ENCODE data around the gene AREL1.

AREL1 gene

GRCh38 chr14:74628418-74628817, 84.5 kb downstream of the AREL1 start:
- Mint-ChIP-seq H3K36me3 (no peaks in the 10 kb centered on the region), H3K4me3 (no peak overlapping the region), H3K27me3 (peaks cover 11% of the 10 kb centered on the region), H3K27ac (no peak overlapping the region), H3K9me3 (no peaks in the 10 kb centered on the region), H3K4me1 (peaks cover 3% of the 10 kb centered on the region)
- ATAC-seq (ENCODE audit: low read depth) (no peak), DNase-seq (ENCODE audit: low spot score in 2 of 2) (no peak)

DNA sequence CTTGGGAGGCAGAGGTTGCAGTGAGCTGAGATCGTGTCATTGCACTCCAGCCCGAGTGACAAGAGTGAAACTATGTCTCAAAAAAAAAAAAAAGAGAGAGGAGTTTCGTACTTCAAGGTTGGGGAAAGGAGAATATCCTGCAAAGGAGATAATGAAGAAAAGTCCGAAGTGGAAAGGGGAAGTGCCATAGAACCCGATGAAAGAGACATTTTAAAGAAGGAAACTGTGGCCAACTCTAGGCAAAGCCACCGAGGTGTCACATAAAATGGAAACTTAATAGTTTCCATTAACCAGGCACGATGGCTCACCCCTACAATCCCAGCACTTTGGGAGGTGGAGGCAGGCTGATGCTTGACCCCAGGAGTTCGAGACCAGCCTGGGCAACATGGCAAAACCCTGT, 85.8 kb downstream of the AREL1 start:
- no peaks in the 10 kb centered on the region for H3K9me3 Mint-ChIP-seq
- no peak overlapping the region for H3K4me3 Mint-ChIP-seq
- ATAC-seq (ENCODE audit: low read depth) = peak; percentile 51
- no peak overlapping the region for H3K27ac Mint-ChIP-seq
- H3K27me3 Mint-ChIP-seq = peaks cover 8% of the 10 kb centered on the region
- H3K36me3 Mint-ChIP-seq = no peaks in the 10 kb centered on the region
- no peak for DNase-seq (ENCODE audit: low spot score in 2 of 2)
- peaks cover 3% of the 10 kb centered on the region for H3K4me1 Mint-ChIP-seq

DNA sequence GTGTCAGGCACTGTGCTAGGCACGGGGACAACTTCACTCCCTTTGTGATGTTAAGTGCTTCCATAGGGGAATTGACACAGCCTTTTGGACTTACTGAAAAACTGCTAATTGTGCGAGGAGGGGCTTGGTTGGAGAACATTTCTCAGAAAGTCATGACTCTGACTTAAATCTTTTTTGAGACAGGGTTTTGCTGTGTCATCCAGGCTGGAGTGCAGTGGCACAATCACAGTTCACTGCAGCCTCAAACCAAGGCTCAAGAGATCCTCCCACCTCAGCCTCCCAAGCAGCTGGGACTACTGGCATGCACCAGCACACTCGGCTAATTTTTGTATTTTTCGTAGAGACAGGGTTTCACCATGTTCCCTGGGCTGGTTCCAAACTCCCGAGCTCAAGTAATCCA, 90.6 kb downstream of the AREL1 start:
- Mint-ChIP-seq H3K4me3 (no peak overlapping the region), H3K36me3 (no peaks in the 10 kb centered on the region), H3K27me3 (peaks cover 9% of the 10 kb centered on the region), H3K27ac (no peak overlapping the region), H3K9me3 (no peaks in the 10 kb centered on the region), H3K4me1 (peaks cover 23% of the 10 kb centered on the region)
- ATAC-seq (ENCODE audit: low read depth) = no peak
- DNase-seq (ENCODE audit: low spot score in 2 of 2) = no peak

GRCh38 chr14:74621556-74621955, 91.3 kb downstream of the AREL1 start:
- Mint-ChIP-seq H3K4me1 (peaks cover 20% of the 10 kb centered on the region), H3K4me3 (no peak overlapping the region), H3K27ac (no peak overlapping the region), H3K36me3 (no peaks in the 10 kb centered on the region), H3K27me3 (peaks cover 9% of the 10 kb centered on the region), H3K9me3 (no peaks in the 10 kb centered on the region)
- ATAC-seq (ENCODE audit: low read depth) = no peak
- DNase-seq (ENCODE audit: low spot score in 2 of 2) = no peak

- DNase-seq (ENCODE audit: low spot score in 2 of 2) = no peak
- peaks cover 10% of the 10 kb centered on the region for H3K27me3 Mint-ChIP-seq
- no peaks in the 10 kb centered on the region for H3K9me3 Mint-ChIP-seq
- H3K27ac Mint-ChIP-seq = no peak overlapping the region
- no peak overlapping the region for H3K4me3 Mint-ChIP-seq
- H3K4me1 Mint-ChIP-seq = peaks cover 21% of the 10 kb centered on the region
- no peak for ATAC-seq (ENCODE audit: low read depth)
- no peaks in the 10 kb centered on the region for H3K36me3 Mint-ChIP-seq
Measured at GRCh38 chr14:74620923-74621322, 92.0 kb downstream of the AREL1 start.

GRCh38 chr14:74620497-74620921, 92.4 kb downstream of the AREL1 start:
- Mint-ChIP-seq H3K9me3 (no peaks in the 10 kb centered on the region), H3K4me1 (peaks cover 25% of the 10 kb centered on the region), H3K36me3 (no peaks in the 10 kb centered on the region), H3K27ac (no peak overlapping the region), H3K4me3 (no peak overlapping the region), H3K27me3 (peaks cover 12% of the 10 kb centered on the region)
- DNase-seq (ENCODE audit: low spot score in 2 of 2) (no peak), ATAC-seq (ENCODE audit: low read depth) (no peak)

DNA sequence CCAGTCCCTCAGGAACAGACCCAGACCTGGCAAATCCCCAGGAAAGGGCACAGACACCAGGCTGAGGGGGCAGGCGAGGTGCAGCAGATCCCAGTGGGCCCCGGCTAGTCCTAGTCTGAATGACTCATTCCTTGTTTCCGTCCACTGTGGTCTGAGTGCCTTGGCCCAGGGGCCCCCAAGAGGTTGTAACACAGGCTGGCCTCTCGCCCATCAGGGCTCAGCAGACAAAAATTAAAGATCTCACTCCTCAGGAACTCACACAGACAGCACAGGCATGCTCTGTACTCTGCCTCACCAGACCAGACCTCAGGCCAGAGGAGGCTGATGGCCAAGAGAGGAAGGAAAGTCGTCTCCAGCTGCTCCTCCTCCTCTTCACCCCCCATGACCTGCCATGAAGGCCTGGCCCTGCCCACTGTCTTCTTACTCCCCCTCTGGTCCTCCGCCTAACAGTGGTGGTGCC, 93.2 kb downstream of the AREL1 start:
- no peaks in the 10 kb centered on the region for H3K36me3 Mint-ChIP-seq
- ATAC-seq (ENCODE audit: low read depth) (no peak), DNase-seq (ENCODE audit: low spot score in 2 of 2) (no peak)
- peaks cover 12% of the 10 kb centered on the region for H3K27me3 Mint-ChIP-seq
- no peaks in the 10 kb centered on the region for H3K9me3 Mint-ChIP-seq
- H3K4me3 Mint-ChIP-seq = peak overlapping the region; percentile 16
- H3K27ac Mint-ChIP-seq = no peak overlapping the region
- H3K4me1 Mint-ChIP-seq = peaks cover 33% of the 10 kb centered on the region

- Mint-ChIP-seq H3K27me3 (peaks cover 21% of the 10 kb centered on the region), H3K27ac (peak overlapping the region; percentile 84), H3K4me1 (peaks cover 44% of the 10 kb centered on the region), H3K36me3 (no peaks in the 10 kb centered on the region), H3K4me3 (peak overlapping the region; percentile 65), H3K9me3 (no peaks in the 10 kb centered on the region)
- ATAC-seq (ENCODE audit: low read depth) (peak; percentile 83), DNase-seq (ENCODE audit: low spot score in 2 of 2) (peak in 1 of 2 donors; percentile 38)
Measured at GRCh38 chr14:74618078-74618952, 94.6 kb downstream of the AREL1 start.

DNA sequence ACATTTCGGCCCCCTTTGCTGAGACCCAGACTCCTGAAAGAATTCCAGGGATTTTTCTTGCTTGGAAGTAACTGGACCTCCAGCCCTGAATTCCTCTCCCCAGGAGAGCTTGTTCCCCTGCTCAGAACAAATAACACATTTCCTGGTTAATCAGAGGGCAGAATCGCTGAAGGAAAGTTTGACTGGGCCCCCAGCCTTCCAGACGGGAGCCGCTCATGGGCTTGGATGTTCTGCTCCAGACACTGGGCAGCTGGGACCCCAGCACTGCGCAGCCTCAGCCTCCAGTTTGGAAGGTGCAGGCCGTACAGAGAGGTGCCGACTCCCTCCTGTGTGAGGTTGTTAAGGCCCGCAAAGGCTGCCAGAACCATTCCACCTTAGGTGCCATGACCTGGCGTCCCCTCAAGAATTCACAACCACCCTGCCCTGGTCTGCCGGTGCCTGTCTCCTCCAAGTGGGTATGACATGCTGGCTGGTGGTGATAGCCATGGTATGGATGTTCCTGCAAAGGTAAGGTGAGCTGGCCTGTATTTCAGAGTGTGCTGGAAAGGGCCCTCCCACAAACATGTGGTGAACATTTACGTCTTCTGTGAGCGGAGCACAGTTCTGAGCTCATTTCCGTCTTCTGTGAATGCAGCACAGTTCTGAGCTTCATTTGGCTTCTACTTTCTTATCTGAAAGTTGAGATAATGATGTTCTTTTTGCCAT, 95.7 kb downstream of the AREL1 start:
- Mint-ChIP-seq H3K4me1 (peaks cover 44% of the 10 kb centered on the region), H3K36me3 (no peaks in the 10 kb centered on the region), H3K9me3 (no peaks in the 10 kb centered on the region), H3K4me3 (no peak overlapping the region), H3K27ac (no peak overlapping the region), H3K27me3 (peaks cover 19% of the 10 kb centered on the region)
- no peak for ATAC-seq (ENCODE audit: low read depth)
- no peak for DNase-seq (ENCODE audit: low spot score in 2 of 2)

GRCh38 chr14:74616507-74616906, 96.4 kb downstream of the AREL1 start:
- Mint-ChIP-seq H3K4me3 (no peak overlapping the region), H3K27ac (no peak overlapping the region), H3K27me3 (peaks cover 19% of the 10 kb centered on the region), H3K36me3 (no peaks in the 10 kb centered on the region), H3K4me1 (peaks cover 44% of the 10 kb centered on the region), H3K9me3 (no peaks in the 10 kb centered on the region)
- DNase-seq (ENCODE audit: low spot score in 2 of 2) (no peak), ATAC-seq (ENCODE audit: low read depth) (no peak)

DNA sequence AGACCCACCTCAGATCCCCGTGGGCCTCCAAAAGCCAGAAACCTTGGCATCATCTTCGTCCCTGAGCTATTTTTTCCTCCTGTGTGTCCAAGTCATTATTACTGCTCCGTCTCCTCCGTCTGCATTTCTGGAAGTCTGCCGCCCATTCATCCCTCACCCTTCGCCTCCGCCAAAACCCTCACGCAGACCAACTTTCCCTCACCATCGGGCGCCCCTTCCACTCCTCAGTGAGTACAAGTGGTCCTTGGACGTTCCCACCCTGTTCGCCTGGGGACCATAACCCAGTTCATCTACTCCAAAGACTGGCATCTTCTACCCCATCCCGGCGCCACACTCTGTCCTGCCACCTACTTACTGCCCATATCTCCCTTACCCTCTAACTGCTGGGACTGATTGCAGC, 97.1 kb downstream of the AREL1 start:
- H3K27ac Mint-ChIP-seq = no peak overlapping the region
- peaks cover 18% of the 10 kb centered on the region for H3K27me3 Mint-ChIP-seq
- DNase-seq (ENCODE audit: low spot score in 2 of 2) = no peak
- no peaks in the 10 kb centered on the region for H3K9me3 Mint-ChIP-seq
- no peaks in the 10 kb centered on the region for H3K36me3 Mint-ChIP-seq
- H3K4me1 Mint-ChIP-seq = peaks cover 44% of the 10 kb centered on the region
- ATAC-seq (ENCODE audit: low read depth) = no peak
- no peak overlapping the region for H3K4me3 Mint-ChIP-seq

- Mint-ChIP-seq H3K27me3 (peaks cover 14% of the 10 kb centered on the region), H3K4me1 (peaks cover 42% of the 10 kb centered on the region), H3K36me3 (no peaks in the 10 kb centered on the region), H3K9me3 (no peaks in the 10 kb centered on the region), H3K4me3 (no peak overlapping the region), H3K27ac (peak overlapping the region; percentile 38)
- DNase-seq (ENCODE audit: low spot score in 2 of 2) = no peak
- ATAC-seq (ENCODE audit: low read depth) = peak; percentile 35
Measured at GRCh38 chr14:74614508-74615495, 98.1 kb downstream of the AREL1 start.

- no peak for ATAC-seq (ENCODE audit: low read depth)
- Mint-ChIP-seq H3K36me3 (no peaks in the 10 kb centered on the region), H3K4me1 (peaks cover 43% of the 10 kb centered on the region), H3K27me3 (peaks cover 14% of the 10 kb centered on the region), H3K4me3 (peak overlapping the region; percentile 27), H3K9me3 (no peaks in the 10 kb centered on the region), H3K27ac (no peak overlapping the region)
- no peak for DNase-seq (ENCODE audit: low spot score in 2 of 2)
Measured at GRCh38 chr14:74613211-74613914, 99.5 kb downstream of the AREL1 start.

Data from memory B cell (primary cell).